H1 (cell line): ENCODE measurements around the gene C9orf50. TPM values are rescaled to one million over a fixed set of nuclear protein-coding genes. Genes with fewer than 3 reads are reported as not detected.

Source experiments
- JUN ChIP-seq: IDR thresholded peaks from 2 replicates; pipeline ENCODE4 v1.6.1; 2011; ENCODE audit warnings: low read depth, mild to moderate bottlenecking, improper control_type of control experiment, low read length
- KDM1A ChIP-seq: fragments of 200-600, 300-600 bp; sonication (generic); IDR thresholded peaks from 2 replicates; pipeline ENCODE4 v1.7.1; 2016; ENCODE audit warnings: mild to moderate bottlenecking, low read length, borderline replicate concordance
- KDM4A ChIP-seq: IDR thresholded peaks from one replicate; pipeline ENCODE4 v1.7.1; 2012; ENCODE audit warnings: low read depth, mild to moderate bottlenecking, moderate library complexity, low read length, inconsistent platforms; ENCODE audit not compliant: severe bottlenecking
- POU5F1 ChIP-seq: IDR thresholded peaks from 2 replicates; pipeline ENCODE4 v1.6.1; 2011; ENCODE audit warnings: low read depth, mild to moderate bottlenecking, low read length, moderate library complexity
- RFX5 ChIP-seq: IDR thresholded peaks from 2 replicates; pipeline ENCODE4 v1.6.1; 2011; ENCODE audit warnings: low read depth, low read length, improper control_type of control experiment, borderline replicate concordance
- TCF12 ChIP-seq: IDR thresholded peaks from 2 replicates; pipeline ENCODE4 v1.6.1; 2011; ENCODE audit warnings: low read depth, mild to moderate bottlenecking, low read length
- polyA plus RNA-seq, 7 experiments: library from polyadenylated mRNA; depleted of rRNA in 3 of 7; stranded (reverse) in 5 of 7; unstranded in 2 of 7; fragments of >200 nt in 5 of 7; fragments of 200-250 nt in 2 of 7; gene quantifications; 1 replicate in 5 of 7; 2 replicates in 1 of 7; 4 replicates in 1 of 7; pipeline versions ENCODE4 v1.2.1 to v1.2.3, GENCODE V29; 2011 to 2013; ENCODE audit warnings: missing spikeins in 2 of 7, mixed read lengths in 2 of 7
- total RNA-seq: library from RNA; stranded (reverse); fragmentation: NEBNext Ultra II Directional; extraction: Animal tissue kit (Norgen Biotek cat#: 25700); gene quantifications from 2 replicates; pipeline ENCODE4 v1.2.1, GENCODE V29; 2021

C9orf50 gene
- total and polyA plus RNA-seq, 2 of the 8 experiments (the other 6 are each of a cell fraction or from before 2014, with no cell fraction given): not detected

DNA sequence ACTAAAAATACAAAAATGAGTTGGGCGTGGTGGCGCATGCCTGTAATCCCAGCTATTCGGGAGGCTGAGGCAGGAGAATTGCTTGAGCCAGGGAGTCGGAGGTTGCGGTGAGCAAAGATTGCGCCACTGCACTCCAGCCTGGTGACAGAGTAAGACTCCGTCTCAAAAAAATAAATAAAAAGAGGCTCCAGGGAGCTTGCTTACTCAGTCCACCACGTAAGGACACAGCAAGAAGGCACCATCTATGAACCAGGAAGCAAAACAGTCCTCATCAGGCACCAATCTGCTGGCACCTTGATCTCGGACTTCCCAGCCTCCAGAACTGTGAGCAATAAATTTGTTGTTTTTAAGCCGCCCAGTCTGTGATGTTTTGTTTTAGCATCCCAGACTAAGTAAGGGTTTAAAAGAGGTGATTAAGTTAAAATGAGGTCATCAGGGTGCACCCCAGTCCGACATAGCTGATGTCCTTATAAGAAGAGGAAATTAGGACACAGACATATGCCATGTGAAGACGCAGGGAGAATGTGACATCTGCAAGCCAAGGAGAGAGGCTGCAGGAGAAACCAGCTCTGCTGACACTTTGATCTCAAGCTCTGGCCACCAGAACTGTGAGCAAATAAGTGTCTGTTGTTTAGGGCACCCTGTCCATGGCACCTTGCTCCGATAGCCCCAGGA is 45.9 kb downstream of the C9orf50 start (continued):
- no peak for TF ChIP-seq RFX5
- TF ChIP-seq KDM1A: no peak
- TF ChIP-seq POU5F1: no peak
- no peak for TF ChIP-seq JUN
- no peak for TF ChIP-seq TCF12
- no peak for TF ChIP-seq KDM4A
